A673 (cell line): ENCODE results near the gene FASTK.

Source experiments
- EZH2 ChIP-seq: fragments of 200-600 bp; sonication (generic); IDR thresholded peaks from 2 replicates; pipeline ENCODE4 v1.6.1; 2017; ENCODE audit warnings: borderline replicate concordance, low read depth, mild to moderate bottlenecking, mixed read lengths, antibody characterized with exemption, low read length; ENCODE audit not compliant: poor library complexity, severe bottlenecking
- TF ChIP-seq, protein P1 (sequence below): fragments of 300-800, 200-600 bp; sonication (generic); conservative IDR thresholded peaks from 2 replicates; pipeline ENCODE4 v1.5.1; 2017; ENCODE audit warnings: low read depth, mild to moderate bottlenecking, antibody characterized with exemption, low read length, moderate library complexity, mixed read lengths

DNA sequence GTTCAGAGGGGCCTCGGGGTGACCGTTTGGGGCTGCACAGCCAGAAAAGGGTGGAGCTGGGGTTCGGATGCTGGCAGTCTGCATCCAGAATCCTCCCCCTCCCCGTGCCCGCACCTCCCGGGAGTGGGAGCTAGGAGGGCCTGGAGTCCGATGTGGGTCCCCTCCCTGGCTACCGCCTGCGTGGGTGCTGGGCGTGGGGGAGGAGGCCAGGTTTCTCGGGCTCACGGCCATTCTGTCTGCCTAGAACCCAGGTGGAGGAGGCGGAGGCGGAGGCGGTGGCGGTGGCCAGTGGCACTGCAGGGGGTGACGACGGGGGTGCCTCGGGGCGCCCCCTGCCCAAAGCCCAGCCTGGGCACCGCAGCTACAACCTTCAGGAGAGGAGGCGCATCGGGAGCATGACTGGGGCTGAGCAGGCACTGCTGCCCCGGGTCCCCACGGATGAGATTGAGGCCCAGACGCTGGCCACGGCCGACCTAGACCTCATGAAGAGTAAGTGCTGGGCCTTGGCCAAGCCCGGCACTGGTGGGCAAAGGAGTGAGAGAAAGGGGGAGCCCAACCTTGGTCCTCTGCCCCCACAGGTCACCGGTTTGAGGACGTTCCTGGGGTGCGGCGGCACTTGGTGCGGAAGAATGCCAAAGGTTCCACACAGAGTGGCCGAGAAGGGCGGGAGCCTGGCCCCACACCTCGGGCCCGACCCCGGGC lies 14.2 kb downstream of the FASTK start:
- no peak for TF ChIP-seq EZH2
- TF ChIP-seq, protein P1, sequence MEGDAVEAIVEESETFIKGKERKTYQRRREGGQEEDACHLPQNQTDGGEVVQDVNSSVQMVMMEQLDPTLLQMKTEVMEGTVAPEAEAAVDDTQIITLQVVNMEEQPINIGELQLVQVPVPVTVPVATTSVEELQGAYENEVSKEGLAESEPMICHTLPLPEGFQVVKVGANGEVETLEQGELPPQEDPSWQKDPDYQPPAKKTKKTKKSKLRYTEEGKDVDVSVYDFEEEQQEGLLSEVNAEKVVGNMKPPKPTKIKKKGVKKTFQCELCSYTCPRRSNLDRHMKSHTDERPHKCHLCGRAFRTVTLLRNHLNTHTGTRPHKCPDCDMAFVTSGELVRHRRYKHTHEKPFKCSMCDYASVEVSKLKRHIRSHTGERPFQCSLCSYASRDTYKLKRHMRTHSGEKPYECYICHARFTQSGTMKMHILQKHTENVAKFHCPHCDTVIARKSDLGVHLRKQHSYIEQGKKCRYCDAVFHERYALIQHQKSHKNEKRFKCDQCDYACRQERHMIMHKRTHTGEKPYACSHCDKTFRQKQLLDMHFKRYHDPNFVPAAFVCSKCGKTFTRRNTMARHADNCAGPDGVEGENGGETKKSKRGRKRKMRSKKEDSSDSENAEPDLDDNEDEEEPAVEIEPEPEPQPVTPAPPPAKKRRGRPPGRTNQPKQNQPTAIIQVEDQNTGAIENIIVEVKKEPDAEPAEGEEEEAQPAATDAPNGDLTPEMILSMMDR = no peak
